MM.1S (cell line): ENCODE results near the gene PTMS.

ENCODE experiments used
- DNase-seq: peaks from one replicate; pipeline ENCODE4 v3.0.0-alpha.2; 2015
- H2AFZ ChIP-seq: fragments of 300-600 bp; sonication (generic); 2 replicates; pipeline ENCODE4 v1.6.0; 2016; ENCODE audit warnings: antibody characterized with exemption, low read length
- H3F3A ChIP-seq: fragments of 300-600 bp; sonication (generic); 2 replicates; pipeline ENCODE4 v1.6.1; 2016; ENCODE audit warnings: mild to moderate bottlenecking, antibody characterized with exemption, low read length, moderate library complexity, mixed read lengths; ENCODE audit not compliant: insufficient read depth
- H3K27ac ChIP-seq: fragments of 300-600 bp; sonication (generic); 2 replicates; pipeline ENCODE4 v1.5.1; 2016; ENCODE audit warnings: mild to moderate bottlenecking, low read length
- H3K27me3 ChIP-seq: fragments of 300-600 bp; sonication (generic); replicated peaks from 2 replicates; pipeline ENCODE4 v1.6.0; 2016; ENCODE audit warnings: low read length; ENCODE audit not compliant: insufficient read depth
- H3K36me3 ChIP-seq: fragments of 300-600 bp; sonication (generic); replicated peaks from 2 replicates; pipeline ENCODE4 v1.6.1; 2016; ENCODE audit warnings: mild to moderate bottlenecking, low read length, mixed read lengths; ENCODE audit not compliant: insufficient read depth
- H3K4me1 ChIP-seq: fragments of 300-600 bp; sonication (generic); 2 replicates; pipeline ENCODE4 v1.6.1; 2016; ENCODE audit warnings: low read length, mixed read lengths
- H3K4me2 ChIP-seq: fragments of 300-600 bp; sonication (generic); 2 replicates; pipeline ENCODE4 v1.6.0; 2016; ENCODE audit warnings: low read depth, low read length
- H3K4me3 ChIP-seq: fragments of 300-600 bp; sonication (generic); 2 replicates; pipeline ENCODE4 v1.5.1; 2016; ENCODE audit warnings: low read length, mixed read lengths
- H3K79me2 ChIP-seq: fragments of 300-600 bp; sonication (generic); 2 replicates; pipeline ENCODE4 v1.6.1; 2016; ENCODE audit warnings: mixed run types, low read length, mixed read lengths
- H3K9ac ChIP-seq: fragments of 300-600 bp; sonication (generic); 2 replicates; pipeline ENCODE4 v1.6.1; 2016; ENCODE audit warnings: low read length, mixed read lengths
- H3K9me2 ChIP-seq: fragments of 300-600 bp; sonication (generic); replicated peaks from 2 replicates; pipeline ENCODE4 v1.6.1; 2016; ENCODE audit warnings: mild to moderate bottlenecking, low read length, mixed read lengths; ENCODE audit not compliant: insufficient read depth
- H3K9me3 ChIP-seq: fragments of 300-600 bp; sonication (generic); replicated peaks from 2 replicates; pipeline ENCODE4 v1.6.1; 2016; ENCODE audit warnings: mild to moderate bottlenecking, low read length, mixed read lengths; ENCODE audit not compliant: insufficient read depth
- H4K20me1 ChIP-seq: fragments of 300-600 bp; sonication (generic); 2 replicates; pipeline ENCODE4 v1.6.1; 2016; ENCODE audit warnings: mild to moderate bottlenecking, low read length, moderate library complexity, mixed read lengths; ENCODE audit not compliant: insufficient read depth
- EZH2 ChIP-seq: fragments of 300-600 bp; sonication (generic); optimal IDR thresholded peaks from 2 replicates; pipeline ENCODE3; 2017; ENCODE audit warnings: low read depth, mild to moderate bottlenecking, antibody characterized with exemption, low read length, mixed read lengths
- EZH2phosphoT487 ChIP-seq: fragments of 300-600 bp; sonication (generic); IDR thresholded peaks from 2 replicates; pipeline ENCODE4 v1.6.1; 2018; ENCODE audit warnings: antibody characterized with exemption, low read length
- TF ChIP-seq, protein P1 (sequence below): fragments of 300-600 bp; sonication (generic); IDR thresholded peaks from 2 replicates; pipeline ENCODE4 v1.5.1; 2016; ENCODE audit warnings: antibody characterized with exemption, low read length, mixed read lengths

The PTMS gene

DNA sequence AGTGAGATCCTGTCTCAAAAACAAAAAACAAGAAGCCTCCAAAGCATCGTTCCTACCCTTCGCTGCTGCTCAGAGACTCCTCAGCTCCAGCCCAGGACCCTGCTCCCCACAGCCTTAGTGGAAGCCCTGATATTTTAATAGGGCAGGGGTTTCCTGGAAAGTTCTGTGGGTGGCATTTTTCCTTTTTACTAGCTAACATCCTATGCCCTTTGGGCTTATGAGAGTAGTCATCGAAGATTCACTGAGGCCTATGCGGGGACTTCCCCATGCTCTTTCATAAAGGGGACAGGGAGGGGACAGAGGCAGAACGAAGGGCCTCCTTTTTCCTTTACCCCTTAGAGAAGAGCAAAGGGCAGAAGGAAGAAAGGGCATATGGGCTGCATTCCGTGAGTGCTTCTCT is 14.4 kb downstream of the PTMS start:
- H3K4me2 ChIP-seq = no peak overlapping the region
- no peak overlapping the region for H3K9ac ChIP-seq
- peaks cover 36% of the 10 kb centered on the region for H3K4me1 ChIP-seq
- H3K27me3 ChIP-seq = 0 out of 2 replicates have a peak, but pooled peaks cover 11% of the 10 kb centered on the region
- no peak overlapping the region for H2AFZ ChIP-seq
- no peaks in the 10 kb centered on the region for H3K79me2 ChIP-seq
- H3K4me3 ChIP-seq = no peak overlapping the region
- H3K9me2 ChIP-seq = no peaks in the 10 kb centered on the region
- H3K27ac ChIP-seq = no peak overlapping the region
- H3K9me3 ChIP-seq = no peaks in the 10 kb centered on the region
- no peaks in the 10 kb centered on the region for H4K20me1 ChIP-seq
- no peaks in the 10 kb centered on the region for H3K36me3 ChIP-seq
- DNase-seq = no peak
- TF ChIP-seq EZH2phosphoT487 = no peak
- peaks cover 6% of the 10 kb centered on the region for H3F3A ChIP-seq

DNA sequence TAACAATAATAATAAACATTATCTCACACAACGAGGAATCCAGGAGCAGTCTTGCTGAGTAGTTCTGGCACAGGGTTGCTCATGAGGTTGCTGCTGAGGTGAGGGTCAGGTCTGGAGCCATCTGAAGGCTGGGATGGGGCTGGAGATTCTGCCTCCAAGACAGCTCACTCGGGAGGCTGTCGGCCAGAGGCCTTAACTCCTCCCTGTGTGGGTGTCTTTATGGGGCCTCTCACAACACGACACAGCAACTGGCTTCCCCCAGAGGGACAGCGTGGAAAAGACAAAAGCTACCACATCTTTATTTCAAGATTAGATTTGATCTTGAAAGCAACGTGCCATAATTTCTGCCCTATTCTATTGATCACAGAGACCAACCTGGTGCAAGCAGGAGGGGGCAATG is 16.0 kb downstream of the PTMS start:
- no peak for DNase-seq
- H3K4me2 ChIP-seq = no peak overlapping the region
- no peak overlapping the region for H2AFZ ChIP-seq

DNA sequence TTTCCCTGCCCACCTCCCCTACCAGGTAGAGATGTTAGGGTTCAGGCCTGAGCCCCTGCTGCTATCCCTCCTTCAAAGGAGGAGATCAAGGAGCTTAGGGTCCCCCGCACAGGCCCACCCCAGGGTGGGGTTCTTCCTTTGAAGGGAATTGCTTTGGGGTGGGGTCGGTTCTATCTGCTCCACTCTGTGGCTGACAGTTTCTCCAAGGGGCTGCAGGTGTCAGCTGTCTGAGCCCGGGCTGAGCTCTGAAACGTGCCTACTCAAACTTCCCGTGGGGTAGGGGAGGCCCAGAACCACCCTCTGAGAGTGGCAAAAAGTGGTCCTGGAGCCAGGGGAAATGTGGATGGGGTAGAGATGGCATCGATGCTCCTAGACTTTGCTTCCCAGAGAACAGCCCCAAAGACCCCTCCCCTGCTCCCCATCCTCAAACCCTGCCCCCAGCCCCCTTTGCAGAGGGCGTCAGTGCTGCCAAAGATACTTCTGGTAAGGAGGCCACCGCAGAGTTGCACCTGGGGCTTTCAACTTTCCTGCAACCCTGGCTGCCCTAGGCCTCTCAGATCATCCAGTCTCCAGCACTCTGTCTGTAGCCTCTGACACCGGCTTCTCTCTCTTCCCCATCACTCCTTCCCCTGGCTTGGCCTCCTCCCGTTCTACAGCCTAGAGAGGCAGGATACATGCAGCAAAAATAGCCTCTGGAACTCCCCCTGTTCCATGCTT is 16.8 kb downstream of the PTMS start:
- Histone ChIP-seq H2AFZ (peak overlapping the region; percentile 70), H3K4me1 (peaks cover 30% of the 10 kb centered on the region)

More for the DNA sequence above, 16.0 kb downstream of the PTMS start:
- Histone ChIP-seq H3K9ac (no peak overlapping the region), H3K4me1 (peaks cover 30% of the 10 kb centered on the region), H3K9me3 (no peaks in the 10 kb centered on the region), H3K36me3 (no peaks in the 10 kb centered on the region), H3K79me2 (no peaks in the 10 kb centered on the region), H3K27me3 (0 out of 2 replicates have a peak, but pooled peaks cover 9% of the 10 kb centered on the region), H3K9me2 (no peaks in the 10 kb centered on the region), H4K20me1 (no peaks in the 10 kb centered on the region), H3K27ac (no peak overlapping the region), H3K4me3 (no peak overlapping the region), H3F3A (peaks cover 6% of the 10 kb centered on the region)
- TF ChIP-seq EZH2phosphoT487 = no peak
- TF ChIP-seq EZH2 = no peak
- TF ChIP-seq, protein P1, sequence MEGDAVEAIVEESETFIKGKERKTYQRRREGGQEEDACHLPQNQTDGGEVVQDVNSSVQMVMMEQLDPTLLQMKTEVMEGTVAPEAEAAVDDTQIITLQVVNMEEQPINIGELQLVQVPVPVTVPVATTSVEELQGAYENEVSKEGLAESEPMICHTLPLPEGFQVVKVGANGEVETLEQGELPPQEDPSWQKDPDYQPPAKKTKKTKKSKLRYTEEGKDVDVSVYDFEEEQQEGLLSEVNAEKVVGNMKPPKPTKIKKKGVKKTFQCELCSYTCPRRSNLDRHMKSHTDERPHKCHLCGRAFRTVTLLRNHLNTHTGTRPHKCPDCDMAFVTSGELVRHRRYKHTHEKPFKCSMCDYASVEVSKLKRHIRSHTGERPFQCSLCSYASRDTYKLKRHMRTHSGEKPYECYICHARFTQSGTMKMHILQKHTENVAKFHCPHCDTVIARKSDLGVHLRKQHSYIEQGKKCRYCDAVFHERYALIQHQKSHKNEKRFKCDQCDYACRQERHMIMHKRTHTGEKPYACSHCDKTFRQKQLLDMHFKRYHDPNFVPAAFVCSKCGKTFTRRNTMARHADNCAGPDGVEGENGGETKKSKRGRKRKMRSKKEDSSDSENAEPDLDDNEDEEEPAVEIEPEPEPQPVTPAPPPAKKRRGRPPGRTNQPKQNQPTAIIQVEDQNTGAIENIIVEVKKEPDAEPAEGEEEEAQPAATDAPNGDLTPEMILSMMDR = no peak

More for the DNA sequence above, 16.8 kb downstream of the PTMS start:
- Histone ChIP-seq H3K9ac (no peak overlapping the region; the same call in 1 of the 2 replicates), H3K9me2 (no peaks in the 10 kb centered on the region), H3K27me3 (0 out of 2 replicates have a peak, but pooled peaks cover under 1% of the 10 kb centered on the region), H4K20me1 (no peaks in the 10 kb centered on the region), H3K36me3 (no peaks in the 10 kb centered on the region), H3K4me3 (0 out of 2 replicates have a peak overlapping the region, but pooled peaks have one; percentile 1), H3K79me2 (no peaks in the 10 kb centered on the region), H3K9me3 (no peaks in the 10 kb centered on the region), H3F3A (peaks cover 6% of the 10 kb centered on the region), H3K4me2 (peak overlapping the region; percentile 56), H3K27ac (peak overlapping the region; percentile 64; the same call in 1 of the 2 replicates)
- no peak for DNase-seq
- TF ChIP-seq EZH2 = no peak
- TF ChIP-seq, protein P1 = no peak
- TF ChIP-seq EZH2phosphoT487 = no peak
